Camera-type eye (tissue), 1 donor: ENCODE measurements around the gene TRIM49C. TPM values are rescaled to one million over a fixed set of nuclear protein-coding genes. Genes with fewer than 3 reads are reported as not detected.

Source experiments
- total RNA-seq: library from RNA; depleted of rRNA; stranded (reverse); fragments of >200 nt; gene quantifications from one replicate; pipeline ENCODE4 v1.2.3, GENCODE V29; 2014

TRIM49C gene, protein sequence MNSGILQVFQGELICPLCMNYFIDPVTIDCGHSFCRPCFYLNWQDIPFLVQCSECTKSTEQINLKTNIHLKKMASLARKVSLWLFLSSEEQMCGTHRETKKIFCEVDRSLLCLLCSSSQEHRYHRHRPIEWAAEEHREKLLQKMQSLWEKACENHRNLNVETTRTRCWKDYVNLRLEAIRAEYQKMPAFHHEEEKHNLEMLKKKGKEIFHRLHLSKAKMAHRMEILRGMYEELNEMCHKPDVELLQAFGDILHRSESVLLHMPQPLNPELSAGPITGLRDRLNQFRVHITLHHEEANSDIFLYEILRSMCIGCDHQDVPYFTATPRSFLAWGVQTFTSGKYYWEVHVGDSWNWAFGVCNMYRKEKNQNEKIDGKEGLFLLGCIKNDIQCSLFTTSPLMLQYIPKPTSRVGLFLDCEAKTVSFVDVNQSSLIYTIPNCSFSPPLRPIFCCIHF
- not detected for total RNA-seq

DNA sequence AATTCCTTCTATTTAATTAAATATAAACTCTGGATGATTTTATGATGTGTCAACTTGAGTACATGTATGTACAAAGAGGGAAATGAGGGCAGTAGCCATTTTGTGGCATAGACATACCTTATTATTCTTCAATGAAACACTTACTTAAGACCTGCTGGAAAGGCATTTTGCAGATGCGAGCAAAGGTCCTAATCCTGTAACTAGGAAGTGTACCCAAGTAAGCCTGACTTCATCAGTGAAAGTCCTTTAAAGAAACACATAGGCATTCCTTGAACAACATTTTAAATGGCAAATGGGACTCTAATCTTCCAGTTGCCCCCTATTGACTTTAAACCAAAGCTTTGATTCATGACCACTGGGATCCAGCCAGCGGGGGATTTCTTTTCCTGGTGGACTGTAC is at the start of gene TRIM49C:
TRIM49C (plus strand) TSS at position 301 of the 400 bp plus-strand sequence. CDS start 4,106 bp downstream, outside the sequence.

DNA sequence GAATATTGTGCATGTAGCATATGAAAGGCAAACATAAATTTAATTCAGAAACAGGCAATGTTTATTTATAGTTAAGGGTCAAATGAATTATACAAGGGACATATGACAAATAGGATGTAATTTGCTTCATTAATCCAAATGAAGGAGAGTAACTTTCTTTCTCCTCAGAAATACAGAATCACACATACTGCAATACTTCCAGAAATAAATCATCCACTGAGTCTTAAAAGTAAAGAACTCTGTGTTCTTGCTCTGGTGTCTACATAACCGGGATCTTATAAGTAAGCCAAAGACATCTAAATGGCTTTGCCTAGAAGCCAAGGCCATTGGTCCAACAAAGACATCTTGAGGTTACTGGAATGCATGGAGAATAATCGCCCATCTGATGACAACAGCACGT is 54.7 kb downstream of the TRIM49C start, which contains the start of gene UBTFL1:
UBTFL1 (plus strand) TSS at position 301 of the 400 bp plus-strand sequence; CDS start at position 301, 0 bp downstream.

Other genes with a start within 250 kb of the TRIM49C start
- not detected for gene TRIM49, start 222.5 kb upstream of the TRIM49C start, total RNA-seq
- gene TRIM64B, start 152.6 kb upstream of the TRIM49C start, total RNA-seq: not detected
- not detected for gene TRIM49D1, start 108.9 kb upstream of the TRIM49C start, total RNA-seq
- not detected for gene TRIM49D2, start 107.0 kb upstream of the TRIM49C start, total RNA-seq
- not detected for gene TRIM64, start 65.1 kb upstream of the TRIM49C start, total RNA-seq
- gene UBTFL1, start 54.8 kb downstream of the TRIM49C start, total RNA-seq: not detected
- 29.7 TPM for gene NAALAD2, start 103.6 kb downstream of the TRIM49C start, total RNA-seq
- gene CHORDC1, start 191.9 kb downstream of the TRIM49C start, total RNA-seq: 82.8 TPM